Transverse colon (tissue), 4 donors: ENCODE data around the gene KIAA1217.

ENCODE experiments used
- POLR2A ChIP-seq: fragments of 450-650 bp; IDR thresholded peaks from one replicate; pipeline ENCODE4 v1.6.1; 2016; ENCODE audit warnings: antibody characterized with exemption, mild to moderate bottlenecking, moderate library complexity
- POLR2AphosphoS5 ChIP-seq, 3 donors: sonication (generic); formaldehyde crosslinking; IDR thresholded peaks; one replicate each; pipeline ENCODE4 v1.6.1; 2016; ENCODE audit warnings: antibody characterized with exemption in 3 of 3
- TF ChIP-seq, protein P1 (sequence below), 5 experiments: fragments of 200-600 bp in 3 of 5; fragments of 450-650 bp in 2 of 5; sonication (generic) in 3 of 5; IDR thresholded peaks; 1 replicate in 2 of 5; 2 replicates in 3 of 5; pipeline ENCODE4 v1.5.1; 2016 to 2017; ENCODE audit warnings: antibody characterized with exemption in 5 of 5, inconsistent platforms in 3 of 5, mild to moderate bottlenecking in 2 of 5, moderate library complexity in 1 of 5

DNA sequence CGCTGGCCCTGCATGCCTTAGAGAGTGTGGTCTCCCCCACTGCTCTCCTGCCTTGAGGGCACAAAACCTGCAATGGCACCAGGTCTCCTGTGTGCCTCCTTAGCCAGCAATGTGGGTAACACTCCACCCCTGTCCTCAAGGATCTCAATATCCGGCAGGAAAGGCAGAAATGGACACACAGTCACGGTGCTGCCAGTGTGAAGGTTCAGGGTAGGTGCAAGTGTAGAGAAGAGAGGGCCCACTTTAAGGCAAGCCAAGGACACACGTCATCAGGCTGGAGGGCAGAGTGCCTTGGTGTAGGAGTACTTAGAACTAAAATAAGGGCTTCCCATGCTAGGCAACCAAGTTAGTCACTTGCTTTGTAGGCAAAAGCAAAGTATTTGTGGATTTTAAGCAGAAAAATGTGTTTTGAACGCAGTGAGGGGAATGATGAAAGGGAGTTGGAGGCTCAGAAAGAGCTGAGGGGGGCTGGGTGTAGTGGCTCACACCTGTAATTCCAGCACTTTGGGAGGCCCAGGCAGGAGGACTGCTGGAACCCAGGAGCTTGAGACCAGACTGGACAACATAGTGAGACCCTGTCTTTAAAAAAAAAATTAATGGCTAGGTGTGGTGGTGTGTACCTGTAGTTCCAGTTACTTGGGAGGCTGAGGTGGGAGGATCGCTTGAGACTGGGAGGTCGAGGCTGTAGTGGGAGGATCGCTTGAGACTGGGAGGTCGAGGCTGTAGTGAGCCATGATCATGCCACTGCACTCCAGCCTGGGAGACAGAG is 361.9 kb downstream of the KIAA1217 start:
- TF ChIP-seq, protein P1, sequence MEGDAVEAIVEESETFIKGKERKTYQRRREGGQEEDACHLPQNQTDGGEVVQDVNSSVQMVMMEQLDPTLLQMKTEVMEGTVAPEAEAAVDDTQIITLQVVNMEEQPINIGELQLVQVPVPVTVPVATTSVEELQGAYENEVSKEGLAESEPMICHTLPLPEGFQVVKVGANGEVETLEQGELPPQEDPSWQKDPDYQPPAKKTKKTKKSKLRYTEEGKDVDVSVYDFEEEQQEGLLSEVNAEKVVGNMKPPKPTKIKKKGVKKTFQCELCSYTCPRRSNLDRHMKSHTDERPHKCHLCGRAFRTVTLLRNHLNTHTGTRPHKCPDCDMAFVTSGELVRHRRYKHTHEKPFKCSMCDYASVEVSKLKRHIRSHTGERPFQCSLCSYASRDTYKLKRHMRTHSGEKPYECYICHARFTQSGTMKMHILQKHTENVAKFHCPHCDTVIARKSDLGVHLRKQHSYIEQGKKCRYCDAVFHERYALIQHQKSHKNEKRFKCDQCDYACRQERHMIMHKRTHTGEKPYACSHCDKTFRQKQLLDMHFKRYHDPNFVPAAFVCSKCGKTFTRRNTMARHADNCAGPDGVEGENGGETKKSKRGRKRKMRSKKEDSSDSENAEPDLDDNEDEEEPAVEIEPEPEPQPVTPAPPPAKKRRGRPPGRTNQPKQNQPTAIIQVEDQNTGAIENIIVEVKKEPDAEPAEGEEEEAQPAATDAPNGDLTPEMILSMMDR (IDR thresholded peaks at IDR 0.05) = no peak
- no peak for TF ChIP-seq POLR2A
- no peak for TF ChIP-seq POLR2AphosphoS5 (IDR thresholded peaks at IDR 0.05)
